Urinary bladder (tissue), 4 donors: ENCODE measurements around the gene WWC2. TPM values are rescaled to one million over a fixed set of nuclear protein-coding genes. Genes with fewer than 3 reads are reported as not detected.
"Not testable (repeated sequence)": the region's sequence is repeated elsewhere in the genome, so short reads cannot be mapped to it uniquely, and the experiment has no call there.

Experiments used
- DNase-seq: peaks from one replicate; pipeline ENCODE4 v3.0.0-alpha.2; 2015; ENCODE audit errors: extremely low spot score
- H3K27ac ChIP-seq: one replicate; pipeline ENCODE4 v1.5.1; 2013; ENCODE audit warnings: low read depth, mild to moderate bottlenecking, moderate library complexity
- H3K36me3 ChIP-seq: one replicate; pipeline ENCODE4 v1.6.1; 2013; ENCODE audit warnings: mild to moderate bottlenecking, moderate library complexity; ENCODE audit not compliant: insufficient read depth
- H3K4me1 ChIP-seq: one replicate; pipeline ENCODE4 v1.6.1; 2013; ENCODE audit warnings: mild to moderate bottlenecking, moderate library complexity; ENCODE audit not compliant: insufficient read depth
- H3K4me3 ChIP-seq: one replicate; pipeline ENCODE4 v1.5.1; 2013; ENCODE audit warnings: low read depth, low read length
- WGBS: extraction: QIAGEN DNeasy Blood & Tissue Kit; methylation state at CpG from one replicate; pipeline ENCODE4 v1.1.7; 2013; 5-methylcytosine and 5-hydroxymethylcytosine counted together
- polyA plus RNA-seq: library from polyadenylated mRNA; stranded (reverse); fragments of 200-250 nt; gene quantifications from one replicate; pipeline ENCODE4 v1.2.3, GENCODE V29; 2013
- total RNA-seq: library from RNA; depleted of rRNA; stranded (reverse); fragments of >200 nt; gene quantifications from one replicate; pipeline ENCODE4 v1.2.3, GENCODE V29; 2014
- donor health status: healthy with polysubstance abuse.
- donor health status: healthy.

The WWC2 gene
- total and polyA plus RNA-seq, 2 donors: 10.8 to 42.0 TPM

- not testable (repeated sequence) for H3K27ac ChIP-seq, H3K4me1 ChIP-seq, H3K36me3 ChIP-seq, H3K4me3 ChIP-seq, DNase-seq
- 72% methylated on average over 6 of the region's 6 CpGs for WGBS
Measured at GRCh38 chr4:183193730-183194338, 94.8 kb downstream of the WWC2 start.

GRCh38 chr4:183195534-183195933, 96.5 kb downstream of the WWC2 start:
- Histone ChIP-seq H3K4me3 (no peak overlapping the region), H3K36me3 (no peaks in the 10 kb centered on the region), H3K4me1 (no peaks in the 10 kb centered on the region), H3K27ac (no peak overlapping the region)
- no peak for DNase-seq
- WGBS: 91% methylated on average over 3 of the region's 3 CpGs

- Histone ChIP-seq H3K27ac (no peak overlapping the region), H3K4me1 (no peaks in the 10 kb centered on the region), H3K36me3 (no peaks in the 10 kb centered on the region), H3K4me3 (no peak overlapping the region)
- no peak for DNase-seq
- 82% methylated on average over 3 of the region's 3 CpGs for WGBS
Measured at GRCh38 chr4:183197140-183197539, 98.1 kb downstream of the WWC2 start.

- WGBS: 19% methylated on average over 4 of the region's 4 CpGs
- Histone ChIP-seq H3K4me3 (no peak overlapping the region), H3K27ac (no peak overlapping the region), H3K4me1 (no peaks in the 10 kb centered on the region), H3K36me3 (no peaks in the 10 kb centered on the region)
- DNase-seq: no peak
Measured at GRCh38 chr4:183200453-183200852, 101.4 kb downstream of the WWC2 start.

GRCh38 chr4:183201331-183201730, 102.3 kb downstream of the WWC2 start:
- no peak for DNase-seq
- 91% methylated on average over 4 of the region's 4 CpGs for WGBS
- Histone ChIP-seq H3K36me3 (no peaks in the 10 kb centered on the region), H3K4me1 (no peaks in the 10 kb centered on the region), H3K4me3 (no peak overlapping the region), H3K27ac (no peak overlapping the region)

GRCh38 chr4:183202523-183202922, 103.5 kb downstream of the WWC2 start:
- Histone ChIP-seq H3K4me1 (no peaks in the 10 kb centered on the region), H3K27ac (no peak overlapping the region), H3K4me3 (no peak overlapping the region), H3K36me3 (no peaks in the 10 kb centered on the region)
- DNase-seq: no peak
- WGBS: 92% methylated on average over 2 of the region's 2 CpGs

- no peak overlapping the region for H3K4me3 ChIP-seq
- no peaks in the 10 kb centered on the region for H3K4me1 ChIP-seq
- DNase-seq: no peak
- H3K27ac ChIP-seq: no peak overlapping the region
- whole genome bisulfite sequencing: 96% methylated on average over 2 of the region's 2 CpGs
- no peaks in the 10 kb centered on the region for H3K36me3 ChIP-seq
Measured at GRCh38 chr4:183204793-183205192, 105.7 kb downstream of the WWC2 start.

GRCh38 chr4:183205193-183205592, 106.1 kb downstream of the WWC2 start:
- Histone ChIP-seq H3K27ac (no peak overlapping the region), H3K4me3 (no peak overlapping the region), H3K36me3 (no peaks in the 10 kb centered on the region), H3K4me1 (no peaks in the 10 kb centered on the region)
- 46% methylated on average over 2 of the region's 2 CpGs for WGBS
- DNase-seq: no peak

- DNase-seq: no peak
- no peaks in the 10 kb centered on the region for H3K36me3 ChIP-seq
- 56% methylated on average over 4 of the region's 4 CpGs for WGBS
- H3K4me1 ChIP-seq: no peaks in the 10 kb centered on the region
- H3K27ac ChIP-seq: no peak overlapping the region
- no peak overlapping the region for H3K4me3 ChIP-seq
Measured at GRCh38 chr4:183205709-183206108, 106.7 kb downstream of the WWC2 start.

GRCh38 chr4:183211533-183211932, 112.5 kb downstream of the WWC2 start:
- Histone ChIP-seq H3K4me1 (no peaks in the 10 kb centered on the region), H3K27ac (no peak overlapping the region), H3K4me3 (no peak overlapping the region), H3K36me3 (no peaks in the 10 kb centered on the region)
- no peak for DNase-seq
- 96% methylated on average over 8 of the region's 8 CpGs for WGBS

- Histone ChIP-seq H3K27ac (no peak overlapping the region), H3K4me3 (no peak overlapping the region), H3K4me1 (no peaks in the 10 kb centered on the region), H3K36me3 (no peaks in the 10 kb centered on the region)
- no peak for DNase-seq
- WGBS: 76% methylated on average over 2 of the region's 2 CpGs
Measured at GRCh38 chr4:183213996-183214395, 114.9 kb downstream of the WWC2 start.

GRCh38 chr4:183214912-183215488, 115.9 kb downstream of the WWC2 start:
- Histone ChIP-seq H3K4me1 (no peaks in the 10 kb centered on the region), H3K27ac (no peak overlapping the region), H3K36me3 (no peaks in the 10 kb centered on the region), H3K4me3 (no peak overlapping the region)
- DNase-seq: no peak
- WGBS: 96% methylated on average over 4 of the region's 4 CpGs

- H3K27ac ChIP-seq: no peak overlapping the region
- no peaks in the 10 kb centered on the region for H3K36me3 ChIP-seq
- DNase-seq: no peak
- no peaks in the 10 kb centered on the region for H3K4me1 ChIP-seq
- 98% methylated on average over 4 of the region's 4 CpGs for WGBS
- no peak overlapping the region for H3K4me3 ChIP-seq
Measured at GRCh38 chr4:183220236-183220635, 121.2 kb downstream of the WWC2 start.

- H3K4me3 ChIP-seq: no peak overlapping the region
- H3K4me1 ChIP-seq: no peaks in the 10 kb centered on the region
- DNase-seq: no peak
- WGBS: 83% methylated on average over 3 of the region's 3 CpGs
- H3K36me3 ChIP-seq: peaks cover 1% of the 10 kb centered on the region
- H3K27ac ChIP-seq: no peak overlapping the region
Measured at GRCh38 chr4:183223053-183223452, 124.0 kb downstream of the WWC2 start.

GRCh38 chr4:183229397-183229796, 130.3 kb downstream of the WWC2 start:
- Histone ChIP-seq H3K4me3 (no peak overlapping the region), H3K27ac (no peak overlapping the region), H3K36me3 (peaks cover 1% of the 10 kb centered on the region), H3K4me1 (no peaks in the 10 kb centered on the region)
- DNase-seq: no peak
